GM12891 (cell line): ENCODE results near the gene FAM131B.

Experiments used
- PAX5 ChIP-seq: IDR thresholded peaks from 2 replicates; pipeline ENCODE4 v1.6.1; 2011; ENCODE audit warnings: low read length, moderate library complexity, mild to moderate bottlenecking; ENCODE audit not compliant: insufficient read depth, severe bottlenecking
- POLR2A ChIP-seq: IDR thresholded peaks from 2 replicates; pipeline ENCODE4 v1.6.1; 2011; ENCODE audit warnings: low read depth, low read length, control low read depth
- POLR2AphosphoS5 ChIP-seq: IDR thresholded peaks from 2 replicates; pipeline ENCODE4 v1.6.1; 2011; ENCODE audit warnings: low read depth, low read length, control low read depth
- POU2F2 ChIP-seq: IDR thresholded peaks from 2 replicates; pipeline ENCODE4 v1.6.1; 2011; ENCODE audit warnings: low read depth, mild to moderate bottlenecking, control low read depth, low read length, moderate library complexity
- SPI1 ChIP-seq: IDR thresholded peaks from 2 replicates; pipeline ENCODE4 v1.6.1; 2011; ENCODE audit warnings: low read depth, low read length, control low read depth
- TAF1 ChIP-seq: IDR thresholded peaks from 2 replicates; pipeline ENCODE4 v1.6.1; 2011; ENCODE audit warnings: low read depth, low read length, control low read depth

DNA sequence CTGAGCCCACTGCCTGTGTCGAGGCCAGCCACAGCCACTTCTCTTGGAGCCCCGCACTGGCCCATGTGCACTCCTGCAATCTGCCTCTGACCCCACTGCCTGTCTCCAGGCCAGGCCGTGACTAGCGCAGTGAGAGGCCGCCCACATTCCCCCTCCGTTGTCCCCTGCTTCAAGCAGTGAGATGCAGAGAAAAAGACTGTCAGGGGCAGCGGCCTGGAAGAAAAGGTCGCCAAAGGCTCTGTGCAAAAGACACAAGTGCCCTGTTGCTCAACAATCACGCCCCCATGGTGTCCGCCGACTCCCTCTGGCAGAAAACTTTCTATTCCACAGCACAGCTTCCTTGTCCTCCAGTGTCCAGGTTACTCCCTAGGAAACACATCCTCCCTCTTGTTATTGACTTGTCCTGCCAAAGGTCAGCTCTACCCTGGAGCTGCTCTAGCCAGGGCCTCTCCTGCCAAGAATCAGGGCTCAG is 9.9 kb downstream of the FAM131B start:
- no peak for TF ChIP-seq POLR2AphosphoS5
- TF ChIP-seq POLR2A, result no peak
- no peak for TF ChIP-seq POU2F2
- TF ChIP-seq TAF1, result no peak
- TF ChIP-seq SPI1, result no peak
- no peak for TF ChIP-seq PAX5
